Effector CD4-positive, alpha-beta T cell (primary cell): ENCODE measurements around the gene ITGB7.

Experiments
- DNase-seq: peaks from one replicate; pipeline ENCODE4 v3.0.0-alpha.2; 2020
- total RNA-seq: gene quantifications from one replicate; lab custom pipeline; 2026; lab: John Stamatoyannopoulos, UW

Gene ITGB7, protein sequence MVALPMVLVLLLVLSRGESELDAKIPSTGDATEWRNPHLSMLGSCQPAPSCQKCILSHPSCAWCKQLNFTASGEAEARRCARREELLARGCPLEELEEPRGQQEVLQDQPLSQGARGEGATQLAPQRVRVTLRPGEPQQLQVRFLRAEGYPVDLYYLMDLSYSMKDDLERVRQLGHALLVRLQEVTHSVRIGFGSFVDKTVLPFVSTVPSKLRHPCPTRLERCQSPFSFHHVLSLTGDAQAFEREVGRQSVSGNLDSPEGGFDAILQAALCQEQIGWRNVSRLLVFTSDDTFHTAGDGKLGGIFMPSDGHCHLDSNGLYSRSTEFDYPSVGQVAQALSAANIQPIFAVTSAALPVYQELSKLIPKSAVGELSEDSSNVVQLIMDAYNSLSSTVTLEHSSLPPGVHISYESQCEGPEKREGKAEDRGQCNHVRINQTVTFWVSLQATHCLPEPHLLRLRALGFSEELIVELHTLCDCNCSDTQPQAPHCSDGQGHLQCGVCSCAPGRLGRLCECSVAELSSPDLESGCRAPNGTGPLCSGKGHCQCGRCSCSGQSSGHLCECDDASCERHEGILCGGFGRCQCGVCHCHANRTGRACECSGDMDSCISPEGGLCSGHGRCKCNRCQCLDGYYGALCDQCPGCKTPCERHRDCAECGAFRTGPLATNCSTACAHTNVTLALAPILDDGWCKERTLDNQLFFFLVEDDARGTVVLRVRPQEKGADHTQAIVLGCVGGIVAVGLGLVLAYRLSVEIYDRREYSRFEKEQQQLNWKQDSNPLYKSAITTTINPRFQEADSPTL
- total RNA-seq = 203 reads per million, percentile 92 among the genes with 10 or more reads in this experiment

GRCh38 chr12:53207042-53207441 is at the start of gene ITGB7:
Gene ITGB7 (minus strand): TSS chr12:53207251. CDS start chr12:53200443, 6,808 bp downstream.
- DNase-seq = peak; percentile 60

DNA sequence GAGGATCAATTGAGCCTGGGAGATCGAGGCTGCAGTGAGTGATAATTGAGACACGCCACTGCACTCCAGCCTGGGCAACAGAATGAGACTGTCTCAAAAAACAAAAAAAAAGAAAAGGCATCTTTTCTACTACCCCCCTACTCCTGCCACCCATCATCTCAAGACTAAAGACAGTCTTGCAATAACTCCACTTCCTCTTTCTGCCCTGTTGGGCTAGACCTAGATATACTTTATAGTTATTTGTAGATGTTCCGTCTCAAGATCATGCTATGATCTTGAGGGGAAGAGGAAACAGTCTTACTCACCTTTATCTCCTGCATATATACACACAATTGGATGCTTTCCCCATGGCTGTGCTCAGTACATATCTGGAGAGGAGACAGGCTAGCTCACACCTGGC is 48.9 kb upstream of the ITGB7 start:
- DNase-seq = no peak

DNA sequence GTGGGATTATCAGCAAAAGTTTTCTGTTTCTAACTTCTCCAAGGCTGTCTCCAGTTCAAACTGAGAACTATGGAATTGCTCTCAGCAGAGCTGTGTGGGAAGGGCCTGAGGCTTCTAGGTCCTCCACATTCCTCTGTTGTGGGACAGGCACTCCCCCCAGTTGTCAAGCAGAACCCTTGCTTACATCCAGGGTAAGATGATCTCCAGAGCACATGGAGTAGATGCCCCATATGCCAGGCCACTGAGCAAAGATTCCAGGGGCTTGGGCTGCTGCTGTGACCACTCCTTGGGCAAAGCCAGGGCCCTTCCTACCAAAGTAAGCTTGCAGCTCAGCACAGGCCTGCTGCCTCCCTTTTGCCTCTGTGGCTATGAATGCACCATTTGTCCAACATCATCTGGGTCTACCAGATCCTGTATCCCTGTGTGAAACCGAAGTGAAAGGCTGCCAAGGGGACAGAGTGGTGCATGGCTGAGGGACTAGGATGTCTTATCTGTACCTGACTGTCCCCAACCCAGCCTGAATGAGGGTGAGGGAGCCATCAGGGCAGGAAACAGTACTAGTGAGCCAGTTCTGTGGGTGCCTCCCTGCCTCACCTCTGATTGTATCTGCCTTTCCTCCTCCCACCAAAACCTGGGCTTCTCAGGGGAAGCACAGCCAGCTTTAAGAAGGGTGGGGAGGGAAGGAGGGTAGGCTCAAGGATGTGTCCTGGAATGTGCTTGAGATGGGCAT is 47.9 kb upstream of the ITGB7 start:
- no peak for DNase-seq

DNA sequence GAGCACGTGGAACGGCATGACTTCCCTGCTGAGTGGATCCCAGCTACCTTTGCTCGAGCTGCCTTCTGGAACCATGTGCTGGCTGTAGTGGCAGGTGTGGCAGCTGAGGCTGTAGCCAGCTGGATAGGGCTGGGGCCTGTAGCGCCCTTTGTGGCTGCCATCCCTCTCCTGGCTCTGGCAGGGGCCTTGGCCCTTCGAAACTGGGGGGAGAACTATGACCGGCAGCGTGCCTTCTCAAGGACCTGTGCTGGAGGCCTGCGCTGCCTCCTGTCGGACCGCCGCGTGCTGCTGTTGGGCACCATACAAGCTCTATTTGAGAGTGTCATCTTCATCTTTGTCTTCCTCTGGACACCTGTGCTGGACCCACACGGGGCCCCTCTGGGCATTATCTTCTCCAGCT is 46.2 kb upstream of the ITGB7 start:
- DNase-seq = no peak

DNA sequence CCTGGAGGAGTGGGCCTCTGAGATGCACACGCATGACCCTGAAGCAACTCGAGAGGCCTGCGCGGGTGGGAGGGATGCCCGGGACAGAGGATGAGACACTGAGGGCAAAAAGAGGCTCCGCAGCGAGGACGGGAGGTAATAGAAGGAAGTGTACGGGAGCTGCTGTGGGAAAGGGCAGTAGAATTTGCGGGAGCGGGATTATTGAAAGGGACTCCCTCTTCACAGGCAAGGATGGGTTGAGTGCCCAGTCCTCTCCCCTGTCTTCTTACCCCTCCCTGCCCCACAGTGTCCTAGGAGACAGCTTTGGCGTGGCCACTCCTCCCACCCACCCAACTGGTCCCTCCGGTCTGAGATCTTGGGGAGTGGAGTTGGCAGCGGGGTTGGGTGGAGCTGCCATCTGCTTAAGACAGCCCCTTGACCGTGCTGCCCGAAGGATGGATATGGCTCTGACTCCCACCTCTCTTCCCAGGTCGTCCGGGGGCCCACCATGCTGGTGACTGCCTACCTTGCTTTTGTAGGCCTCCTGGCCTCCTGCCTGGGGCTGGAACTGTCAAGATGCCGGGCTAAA is 45.4 kb upstream of the ITGB7 start:
- DNase-seq = no peak

GRCh38 chr12:53251477-53252348 is 44.7 kb upstream of the ITGB7 start:
- peak; percentile 63 for DNase-seq

GRCh38 chr12:53245286-53245685 is 38.2 kb upstream of the ITGB7 start:
- DNase-seq = no peak

DNA sequence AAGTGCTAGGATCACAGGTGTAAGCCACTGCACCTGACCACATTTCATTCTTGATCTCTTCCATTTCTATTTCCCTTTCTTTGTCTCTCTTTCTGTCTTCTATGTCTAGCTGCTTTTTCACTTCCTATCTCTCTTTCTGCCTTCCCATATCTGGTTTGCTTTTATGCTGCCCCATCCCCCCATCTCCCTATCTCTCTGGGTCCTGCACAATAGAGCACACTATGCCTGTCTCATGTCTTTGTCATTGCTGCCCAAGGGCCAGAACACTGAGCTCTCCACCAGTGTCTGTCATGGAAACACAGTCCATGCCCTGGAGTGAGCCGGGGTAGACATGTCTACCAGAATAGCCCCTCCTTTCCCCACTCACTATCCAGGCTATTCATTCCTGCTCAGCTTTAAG is 37.3 kb upstream of the ITGB7 start:
- no peak for DNase-seq

- no peak for DNase-seq
Measured at GRCh38 chr12:53241623-53242412, 34.8 kb upstream of the ITGB7 start.

- no peak for DNase-seq
Measured at GRCh38 chr12:53239643-53240258, 32.7 kb upstream of the ITGB7 start.

- DNase-seq = peak; percentile 58
Measured at GRCh38 chr12:53236443-53237111, 29.5 kb upstream of the ITGB7 start.

DNA sequence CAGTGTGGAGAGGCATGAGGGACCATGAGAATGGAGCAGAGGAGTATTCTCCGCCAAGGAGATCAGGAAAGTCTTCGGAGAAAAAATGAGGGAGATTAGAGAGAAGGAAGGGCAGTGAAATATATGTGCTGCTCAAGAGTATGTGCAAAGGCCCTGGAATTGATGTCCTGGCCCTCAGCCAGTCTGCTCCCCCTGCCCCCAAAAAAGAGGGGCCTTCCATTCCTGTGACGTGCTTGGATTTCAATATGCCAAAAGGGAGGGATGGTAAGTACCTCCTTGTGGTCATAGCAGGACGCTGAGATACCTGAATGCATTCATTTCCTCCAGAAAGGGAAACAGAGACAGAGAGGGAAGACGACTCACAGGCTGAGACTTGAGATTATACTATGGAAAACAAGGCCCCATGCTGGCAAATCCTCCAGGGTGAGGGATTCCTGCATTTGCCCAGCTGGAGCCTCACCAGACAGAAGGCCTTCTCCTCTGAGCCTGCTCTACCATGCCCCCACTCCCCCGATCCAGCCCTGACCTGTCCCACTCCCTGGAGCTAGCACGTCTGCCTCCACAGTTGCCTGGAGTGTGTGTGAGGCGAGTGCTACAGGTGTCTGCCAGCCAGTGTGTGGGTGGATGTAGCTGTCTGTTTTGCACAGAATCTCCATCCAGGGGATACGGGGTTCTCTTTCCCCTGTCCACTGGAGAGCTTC is 28.8 kb upstream of the ITGB7 start:
- DNase-seq = no peak

DNA sequence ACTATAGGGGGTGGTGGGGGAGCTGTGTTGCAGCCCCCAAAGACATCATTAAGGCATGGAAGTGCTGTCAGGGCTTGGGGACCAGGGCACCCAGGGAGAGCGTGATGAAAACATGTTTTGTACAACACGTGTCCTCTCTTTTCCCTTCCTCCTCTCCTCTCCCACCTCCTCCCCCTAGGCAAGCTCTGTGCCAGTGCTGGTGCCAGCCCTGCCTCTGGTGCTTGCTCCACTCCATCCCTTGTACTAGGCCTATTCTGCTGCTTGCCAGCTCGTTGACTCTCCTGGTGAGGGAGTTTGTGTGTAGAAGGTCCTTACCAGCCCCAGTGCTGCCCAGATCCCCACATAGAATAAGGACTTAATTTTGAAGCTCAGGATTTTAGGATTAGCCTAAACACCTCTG is 28.1 kb upstream of the ITGB7 start:
- DNase-seq = no peak

DNA sequence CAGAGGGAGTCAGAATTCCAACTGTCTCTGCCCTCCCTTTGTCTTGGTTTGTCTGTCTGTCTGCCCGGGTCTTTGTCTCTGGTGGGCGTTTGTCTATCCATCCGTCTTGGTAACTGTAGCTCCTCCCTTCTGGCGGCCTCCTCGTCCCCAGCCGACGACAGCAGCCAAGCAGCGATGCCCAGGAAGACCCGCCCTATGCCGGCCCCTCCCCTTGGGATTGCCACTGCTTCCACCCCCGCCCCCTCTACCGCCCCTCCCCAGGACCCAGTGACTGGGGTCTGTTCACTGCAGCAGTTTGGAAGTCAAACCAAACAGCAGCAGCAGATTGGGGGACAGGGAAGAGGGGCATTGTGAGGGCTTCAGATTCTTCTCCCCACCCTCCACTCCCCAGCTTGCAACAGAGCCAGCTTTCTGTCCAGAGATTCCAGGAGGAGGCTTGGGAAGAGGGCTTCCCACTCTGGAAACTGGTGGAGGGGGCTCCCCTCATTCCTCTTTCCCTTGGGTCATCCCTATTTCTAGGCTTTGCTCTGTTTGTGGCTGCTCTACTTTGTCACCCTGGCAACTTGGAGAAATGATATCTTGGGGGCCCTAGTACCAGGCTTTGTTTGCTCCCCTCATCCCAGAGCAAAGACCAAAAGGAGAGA is 27.3 kb upstream of the ITGB7 start:
- no peak for DNase-seq

- DNase-seq = no peak
Measured at GRCh38 chr12:53233671-53234121, 26.6 kb upstream of the ITGB7 start.

GRCh38 chr12:53232646-53233461 is 25.8 kb upstream of the ITGB7 start:
- peak; percentile 30 for DNase-seq

DNA sequence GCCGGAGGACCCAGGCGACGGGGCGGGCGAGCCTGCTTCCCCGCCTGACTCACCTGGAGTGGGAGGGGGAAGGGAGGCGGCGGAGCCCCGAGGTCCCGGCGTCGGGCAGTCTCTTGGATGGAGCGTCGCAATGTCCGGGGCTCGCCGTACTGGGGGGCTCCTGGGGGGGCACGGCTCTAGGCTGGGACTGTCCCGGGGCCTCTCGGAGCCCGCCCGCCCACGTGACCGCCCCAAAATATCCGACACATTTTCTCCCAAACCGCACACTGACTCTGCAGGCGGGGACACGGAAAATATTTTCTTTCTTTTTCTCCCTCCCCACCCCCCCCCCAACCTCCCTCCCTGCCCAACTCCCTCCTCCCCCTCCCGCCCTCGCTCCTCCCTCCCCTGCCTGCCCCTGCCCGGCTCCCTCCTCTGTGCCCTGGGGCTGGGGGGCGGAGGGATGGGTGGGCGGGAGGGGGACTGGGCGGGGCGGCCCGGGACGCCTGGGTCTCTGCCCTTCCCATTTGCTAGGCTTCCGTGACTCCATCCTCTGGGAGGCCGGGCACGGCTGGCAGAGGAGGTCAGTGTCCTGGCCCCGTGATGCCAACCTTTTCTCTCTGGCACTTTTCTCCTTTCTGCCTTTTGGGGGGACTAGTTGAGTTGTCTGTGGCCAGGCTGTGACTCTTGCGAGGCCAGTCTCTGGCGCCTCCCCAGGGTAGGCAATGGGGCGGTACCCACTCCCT is 25.0 kb upstream of the ITGB7 start, which contains the start of gene RARG:
RARG (minus strand) TSS at position 289 of the 725 bp plus-strand sequence. CDS start 4,664 bp downstream, outside the sequence.
- DNase-seq = peak; percentile 49
